ENCODE results near the gene ZNF710.
"Not testable (repeated sequence)": the region's sequence is repeated elsewhere in the genome, so short reads cannot be mapped to it uniquely, and the experiment has no call there.

ZNF710 gene

DNA sequence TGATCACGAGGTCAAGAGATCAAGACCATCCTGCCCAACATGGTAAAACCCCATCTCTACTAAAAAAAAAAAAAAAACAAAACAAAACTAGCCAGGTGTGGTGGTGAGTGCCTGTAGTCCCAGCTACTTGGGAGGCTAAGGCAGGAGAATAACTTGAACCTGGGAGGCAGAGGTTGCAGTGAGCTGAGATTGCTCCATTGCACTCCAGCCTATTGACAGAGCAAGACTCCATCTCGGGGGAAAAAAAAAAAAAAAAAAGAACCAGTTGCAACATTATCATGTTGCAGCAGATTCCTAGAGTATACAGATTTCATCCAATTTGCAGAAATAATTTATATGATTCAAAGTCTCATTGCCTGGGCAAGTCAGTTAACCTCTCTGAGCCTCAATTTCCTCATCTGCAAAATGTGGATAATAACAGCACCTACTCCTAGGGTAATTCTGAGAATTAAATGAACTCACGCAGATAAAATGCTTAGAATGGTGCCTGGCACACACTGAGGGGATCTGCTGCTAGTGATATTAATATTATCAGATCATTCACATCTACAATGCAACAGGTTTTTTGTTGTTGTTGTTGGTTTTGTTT, 108.1 kb downstream of the ZNF710 start:
- not testable (repeated sequence) for DNase-seq

DNA sequence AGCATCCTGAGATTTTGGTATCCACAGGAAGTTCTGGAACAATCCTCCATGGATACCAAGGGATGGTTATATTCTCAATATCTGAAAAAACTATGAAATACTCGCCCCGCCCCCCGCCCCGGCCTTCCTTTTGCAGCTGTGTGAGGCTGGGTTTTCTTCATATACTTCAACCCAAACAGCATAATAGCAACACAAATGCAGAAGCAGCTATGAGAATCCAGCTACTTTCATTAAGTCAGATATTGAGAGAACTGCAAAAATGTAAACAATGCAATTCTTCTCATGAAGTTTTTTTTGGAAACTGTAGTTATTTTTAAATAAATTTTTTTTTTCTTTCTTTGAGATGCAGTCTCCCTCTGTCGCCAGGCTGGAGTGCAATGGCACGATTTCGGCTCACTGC, 112.0 kb downstream of the ZNF710 start:
- no peak for DNase-seq

DNA sequence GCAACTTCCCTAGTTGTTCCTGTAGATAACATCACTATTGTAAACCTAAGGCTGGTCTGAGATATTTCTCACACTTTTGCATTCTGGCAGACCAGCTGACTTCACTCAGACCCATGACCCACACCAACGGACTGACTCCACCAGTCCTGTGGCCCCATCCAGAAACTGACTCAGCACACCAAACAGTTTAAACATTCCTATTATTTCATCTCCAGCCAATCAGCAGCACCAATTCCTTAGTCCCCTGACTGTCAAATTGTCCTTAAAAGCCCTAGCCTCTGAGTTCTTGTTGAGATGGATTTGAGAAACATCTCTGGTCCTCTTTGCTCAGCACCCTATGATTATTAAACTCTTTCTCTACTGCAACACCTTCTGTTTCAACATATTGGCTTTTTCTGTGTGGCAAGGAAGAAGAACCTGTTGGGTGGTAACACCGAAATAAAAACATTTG, 113.4 kb downstream of the ZNF710 start:
- DNase-seq, result no peak

DNA sequence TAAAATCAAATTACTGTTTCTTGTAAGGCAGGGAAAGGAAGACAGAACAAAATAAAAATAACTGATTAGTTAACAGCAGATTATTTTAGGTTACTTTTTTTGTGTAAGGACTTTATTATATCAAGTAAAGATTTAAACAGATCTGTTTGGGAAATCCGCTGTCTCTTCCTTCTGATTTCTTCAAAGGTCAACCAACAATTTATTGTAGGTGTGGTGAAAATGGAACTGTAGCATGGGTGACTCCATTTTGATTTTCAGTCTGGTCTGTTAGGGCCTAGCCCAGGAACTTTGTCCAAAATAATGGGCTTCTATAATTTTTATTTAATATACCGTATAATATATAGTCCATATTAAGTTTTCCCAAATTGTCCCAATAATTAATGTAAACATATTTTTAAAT, 114.7 kb downstream of the ZNF710 start:
- no peak for DNase-seq

DNA sequence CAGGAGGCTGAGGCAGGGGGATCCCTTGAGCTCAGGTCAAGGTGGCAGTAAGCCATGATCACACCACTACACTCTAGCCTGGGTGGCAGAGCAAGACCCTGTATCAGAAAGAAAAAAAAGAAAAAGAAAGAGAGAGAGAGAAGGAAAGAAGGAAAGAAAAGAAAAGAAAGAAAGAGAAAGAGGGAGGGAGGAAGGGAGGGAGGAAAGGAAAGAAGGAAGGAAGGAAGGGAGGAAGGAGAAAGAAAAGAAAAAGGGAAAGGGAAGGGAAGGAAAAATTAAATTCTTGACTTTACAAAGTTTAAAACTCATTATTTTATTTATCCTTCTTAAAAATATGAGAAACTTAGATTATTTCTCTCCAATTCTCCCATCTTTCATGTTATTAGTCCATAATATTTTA, 118.2 kb downstream of the ZNF710 start:
- DNase-seq, result no peak

DNA sequence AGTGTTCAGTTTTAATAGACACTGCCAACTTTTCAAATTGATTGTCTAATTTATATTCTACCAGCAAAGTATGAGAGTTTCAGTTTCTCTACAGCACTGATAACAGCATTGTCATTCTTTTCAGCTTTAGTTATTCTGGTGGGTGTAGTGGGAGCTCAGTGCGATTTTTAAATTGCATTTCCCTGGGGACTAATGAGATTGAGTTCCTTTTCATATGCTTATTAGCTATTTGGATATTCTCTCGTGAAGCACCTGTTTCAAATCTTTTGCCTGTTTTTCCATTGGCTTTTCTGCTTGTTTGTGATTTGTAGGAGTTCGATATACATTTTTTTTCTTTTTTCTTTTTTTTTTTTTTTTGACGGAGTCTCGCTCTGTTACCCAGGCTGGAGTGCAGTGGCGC, 120.0 kb downstream of the ZNF710 start:
- no peak for DNase-seq

DNA sequence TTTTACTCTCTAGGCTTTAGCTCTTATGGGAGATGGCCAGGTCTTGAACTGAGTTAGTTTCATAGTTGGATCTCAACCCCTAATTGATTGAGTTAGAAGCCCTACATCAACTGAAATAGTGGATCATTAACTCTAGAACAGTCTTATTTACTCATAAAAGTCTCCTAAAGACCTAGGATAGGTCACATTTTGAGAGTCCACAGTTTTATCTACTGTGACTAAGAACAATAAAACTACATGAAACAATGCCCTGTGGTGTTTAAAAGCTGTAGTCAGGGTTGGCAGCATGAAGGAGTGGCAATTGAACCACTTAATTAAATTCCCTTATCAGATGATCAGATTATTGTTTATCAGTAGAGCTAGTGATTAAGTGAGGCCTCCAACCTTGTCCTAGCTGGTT, 123.4 kb downstream of the ZNF710 start:
- DNase-seq, result no peak

DNA sequence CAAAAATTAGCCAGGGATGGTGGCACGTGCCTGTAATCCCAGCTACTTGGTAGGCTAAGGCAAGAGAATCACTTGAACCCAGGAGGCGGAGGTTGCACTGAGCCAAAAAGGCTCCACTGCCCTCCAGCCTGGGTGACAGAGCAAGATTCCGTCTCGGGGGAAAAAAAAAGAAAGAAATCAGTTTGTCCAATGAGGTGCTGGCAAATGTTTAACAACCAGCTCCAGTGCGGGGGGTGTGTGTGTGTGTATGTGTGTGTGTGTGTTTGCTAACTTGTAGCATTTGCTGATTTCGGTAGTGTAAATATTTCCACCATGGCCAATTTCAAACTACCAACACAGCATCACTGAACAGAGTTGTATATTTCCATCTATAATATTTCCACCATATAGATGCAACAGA, 124.9 kb downstream of the ZNF710 start:
- DNase-seq, result no peak

DNA sequence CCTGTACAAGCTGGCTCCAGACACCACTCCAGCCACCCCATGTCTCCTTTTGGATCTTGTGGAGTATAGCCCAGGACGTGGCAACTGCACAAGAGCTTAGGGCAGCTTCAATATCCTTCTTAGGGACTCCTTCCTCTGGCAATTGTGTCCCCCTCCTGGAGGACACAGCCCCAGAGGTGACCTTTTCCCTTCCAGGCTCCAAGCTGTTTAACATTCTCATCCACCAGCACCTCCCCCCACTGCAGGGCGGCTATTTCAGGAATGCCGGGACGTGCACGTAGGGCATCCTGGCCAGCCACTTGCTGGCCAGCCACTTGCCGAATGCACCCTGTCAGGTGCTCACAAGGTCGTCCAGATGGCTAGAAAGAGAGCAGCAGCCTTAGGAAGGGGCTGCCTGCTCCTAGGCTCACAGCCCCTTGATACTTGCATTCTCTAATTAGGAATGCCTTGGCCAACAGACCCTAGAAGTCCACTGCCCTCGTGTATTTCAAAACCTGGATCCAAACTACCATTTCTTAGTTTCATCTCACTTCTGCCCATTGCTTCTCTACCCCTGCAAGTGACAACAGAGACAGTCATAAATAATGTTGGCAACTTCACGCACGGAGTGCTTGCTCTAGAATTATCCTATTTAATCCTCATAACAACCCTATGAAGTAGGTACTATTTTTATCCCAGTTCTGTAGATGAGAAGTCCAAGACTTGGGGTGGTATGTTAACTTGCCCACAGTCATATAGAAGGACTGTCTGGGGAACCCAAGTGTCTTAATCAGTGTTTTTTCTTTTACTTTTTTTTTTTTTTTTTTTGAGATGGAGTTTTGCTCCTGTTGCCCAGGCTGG, 125.7 kb downstream of the ZNF710 start:
- no peak for DNase-seq

DNA sequence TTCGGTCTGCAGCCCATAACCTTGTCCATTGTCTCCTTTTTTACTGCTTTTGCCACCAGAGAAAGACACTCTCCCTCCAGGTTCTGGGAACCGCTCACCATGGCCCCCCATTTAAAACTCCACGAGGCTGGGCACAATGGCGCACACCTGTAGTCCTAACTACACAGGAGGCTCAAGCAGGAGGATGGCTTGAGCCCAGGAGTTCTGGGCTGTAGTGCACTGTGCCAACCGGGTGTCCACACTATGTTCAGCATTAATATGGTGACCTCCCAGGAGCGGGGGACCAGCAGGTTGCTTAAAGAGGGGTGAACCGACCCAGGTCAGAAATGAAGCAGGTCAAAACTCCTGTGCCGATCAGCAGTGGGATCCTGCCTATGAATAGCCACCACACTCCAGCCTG, 129.2 kb downstream of the ZNF710 start:
- DNase-seq, result no peak
